K562 (cell line): ENCODE results near the gene PHC3. TPM values are rescaled to one million over a fixed set of nuclear protein-coding genes. Genes with fewer than 3 reads are reported as not detected.

Experiments used
- ARID2 ChIP-seq: fragments of 450-650 bp; IDR thresholded peaks from 2 replicates; pipeline ENCODE4 v1.6.1; 2017; ENCODE audit warnings: antibody characterized with exemption, mild to moderate bottlenecking
- CSDE1 ChIP-seq, 2 experiments: fragments of 450-650 bp; IDR thresholded peaks; 2 replicates each; pipeline ENCODE4 v1.6.1; 2016; ENCODE audit warnings: mild to moderate bottlenecking in 1 of 2
- DEAF1 ChIP-seq: fragments of 450-650 bp; formaldehyde crosslinking; IDR thresholded peaks from 2 replicates; pipeline ENCODE4 v1.4.0; 2020; ENCODE audit warnings: mild to moderate bottlenecking, moderate library complexity
- E2F1 ChIP-seq: sonication (generic); formaldehyde crosslinking; IDR thresholded peaks from 2 replicates; pipeline ENCODE4 v1.8.1; 2023; ENCODE audit warnings: mild to moderate bottlenecking, missing genetic modification reagents, moderate library complexity
- ETV1 ChIP-seq: fragments of 450-650 bp; conservative IDR thresholded peaks from 2 replicates; pipeline ENCODE4 v1.6.1; 2016; ENCODE audit warnings: missing genetic modification characterization, control low read depth, low read depth, missing compliant biosample characterization
- FOXK2 ChIP-seq, 2 experiments: fragments of 450-650 bp; IDR thresholded peaks in 1 of 2; conservative IDR thresholded peaks in 1 of 2; 2 replicates each; pipeline ENCODE4 v1.6.1; 2016; ENCODE audit warnings: low read depth in 2 of 2, mild to moderate bottlenecking in 1 of 2
- GABPB2 ChIP-seq: fragments of 250-450 bp; sonication (Bioruptor Pico); conservative IDR thresholded peaks from 2 replicates; pipeline ENCODE4 v1.5.1; 2021; ENCODE audit warnings: mild to moderate bottlenecking
- GATAD2B ChIP-seq: fragments of 450-650 bp; IDR thresholded peaks from 2 replicates; pipeline ENCODE4 v1.6.1; 2017; ENCODE audit warnings: mild to moderate bottlenecking, borderline replicate concordance
- HDAC8 ChIP-seq: fragments of 450-650 bp; IDR thresholded peaks from 2 replicates; pipeline ENCODE4 v1.6.1; 2016; ENCODE audit warnings: mild to moderate bottlenecking, missing genetic modification characterization, moderate library complexity, missing compliant biosample characterization
- MEIS2 ChIP-seq: fragments of 450-650 bp; IDR thresholded peaks from 2 replicates; pipeline ENCODE4 v1.6.1; 2014; ENCODE audit warnings: mild to moderate bottlenecking; ENCODE audit not compliant: partially characterized antibody
- MYNN ChIP-seq, 2 experiments: sonication (generic); formaldehyde crosslinking in 1 of 2; IDR thresholded peaks; 2 replicates each; pipeline versions ENCODE4 v1.5.0 to v1.6.1; 2016 to 2020; ENCODE audit warnings: antibody characterized with exemption in 1 of 2, missing genetic modification reagents in 1 of 2
- NFIC ChIP-seq: fragments of 450-650 bp; IDR thresholded peaks from 2 replicates; pipeline ENCODE4 v1.6.1; 2017; ENCODE audit warnings: mild to moderate bottlenecking, inconsistent platforms
- NONO ChIP-seq, 2 experiments: fragments of 200-400 bp in 1 of 2; fragments of 450-650 bp in 1 of 2; formaldehyde crosslinking in 1 of 2; IDR thresholded peaks; 2 replicates each; pipeline ENCODE4 v1.6.1; 2017; ENCODE audit warnings: low read depth in 2 of 2, mild to moderate bottlenecking in 2 of 2, moderate library complexity in 2 of 2, low read length in 1 of 2
- RAD21 ChIP-seq, 2 experiments: fragments of 250-450 bp in 1 of 2; fragments of 450-650 bp in 1 of 2; sonication (Bioruptor Pico) in 1 of 2; formaldehyde crosslinking in 1 of 2; IDR thresholded peaks in 1 of 2; conservative IDR thresholded peaks in 1 of 2; 2 replicates each; pipeline versions ENCODE4 v1.4.0 to v1.8.0; 2020 to 2022; ENCODE audit warnings: mild to moderate bottlenecking in 2 of 2, moderate library complexity in 1 of 2
- SFPQ ChIP-seq: fragments of 200-400 bp; formaldehyde crosslinking; IDR thresholded peaks from 2 replicates; pipeline ENCODE4 v1.6.1; 2017; ENCODE audit warnings: mild to moderate bottlenecking, low read depth, low read length, moderate library complexity
- SMARCB1 ChIP-seq: IDR thresholded peaks from 2 replicates; pipeline ENCODE4 v1.6.1; 2011; ENCODE audit warnings: improper control_type of control experiment, low read depth; ENCODE audit not compliant: insufficient read length
- TFAP4 ChIP-seq: sonication (generic); formaldehyde crosslinking; IDR thresholded peaks from 2 replicates; pipeline ENCODE4 v1.8.0; 2022; ENCODE audit warnings: missing genetic modification reagents, mild to moderate bottlenecking, moderate library complexity, borderline replicate concordance
- ZFP30 ChIP-seq: fragments of 250-450 bp; sonication (Bioruptor Pico); IDR thresholded peaks from 2 replicates; pipeline ENCODE4 v1.8.0; 2022; ENCODE audit warnings: moderate library complexity, mild to moderate bottlenecking, inconsistent platforms, borderline replicate concordance
- ZNF143 ChIP-seq: sonication (generic); formaldehyde crosslinking; IDR thresholded peaks from 2 replicates; pipeline ENCODE4 v1.9.0; 2022; ENCODE audit warnings: mild to moderate bottlenecking, missing genetic modification reagents
- ZNF224 ChIP-seq: sonication (generic); formaldehyde crosslinking; IDR thresholded peaks from 2 replicates; pipeline ENCODE4 v1.8.0; 2022; ENCODE audit warnings: mild to moderate bottlenecking, missing genetic modification reagents
- ZNF232 ChIP-seq: sonication (generic); formaldehyde crosslinking; IDR thresholded peaks from 2 replicates; pipeline ENCODE4 v1.8.0; 2022; ENCODE audit warnings: mild to moderate bottlenecking, missing genetic modification reagents
- ZNF561 ChIP-seq: fragments of 450-650 bp; formaldehyde crosslinking; conservative IDR thresholded peaks from 2 replicates; pipeline ENCODE4 v1.4.0; 2020; ENCODE audit warnings: mild to moderate bottlenecking, moderate library complexity
- polyA plus RNA-seq, 8 experiments: library from polyadenylated mRNA; depleted of rRNA in 4 of 8; stranded (reverse) in 5 of 8; unstranded in 3 of 8; fragments of >200 nt; fragmentation: Nextera tagmentation in 2 of 8; fragmentation: Illumina TruSeq in 1 of 8; extraction: Ambion mirVana in 2 of 8; extraction: Trizol in 1 of 8; gene quantifications; 2 replicates each; pipeline versions ENCODE4 v1.2.1 to v1.2.3, GENCODE V29; 2011 to 2014; ENCODE audit warnings: inconsistent platforms in 1 of 8, missing spikeins in 1 of 8
- total RNA-seq, 7 experiments: library from RNA; depleted of rRNA in 6 of 7; stranded (reverse); fragments of >200 nt in 6 of 7; fragmentation: Illumina TruSeq in 2 of 7; extraction: Trizol in 2 of 7; gene quantifications; 2 replicates each; pipeline versions ENCODE4 v1.2.1 to v1.2.3, GENCODE V29; 2011 to 2021; ENCODE audit warnings: low replicate concordance in 1 of 7

Gene PHC3
- total and polyA plus RNA-seq, 9 of the 15 experiments (the other 6 are each of a cell fraction or from before 2014, with no cell fraction given), result 3.1 to 21.6 (median 10.5) TPM

GRCh38 chr3:170154569-170155143 is 26.9 kb downstream of the PHC3 start (continued):
- TF ChIP-seq ETV1 (no peak), HDAC8 (tag) (no peak), SMARCB1 (peak; percentile 73), ZNF561 (CRISPR knock-in tag) (no peak), NONO (IDR thresholded peaks at IDR 0.05; ENCODE audit: low read depth in 2 of 2, low read length in 1 of 2) (no peak), GABPB2 (CRISPR knock-in tag) (no peak), RAD21 (CRISPR knock-in tag; conservative IDR thresholded peaks at IDR 0.05 in 1 of 2, IDR thresholded peaks at IDR 0.05 in 1 of 2) (no peak), ZFP30 (no peak), TFAP4 (CRISPR knock-in tag) (no peak), CSDE1 (IDR thresholded peaks at IDR 0.05) (no peak), SFPQ (no peak), ZNF143 (no peak), NFIC (0 out of 2 replicates have a peak, but pooled peaks have one; percentile 36), DEAF1 (no peak), FOXK2 (conservative IDR thresholded peaks at IDR 0.05 in 1 of 2, IDR thresholded peaks at IDR 0.05 in 1 of 2; ENCODE audit: low read depth in 2 of 2) (peak in 1 of 2 experiments; percentile 27; a peak in 1 of 4 replicates), ZNF232 (CRISPR knock-in tag) (no peak), MYNN (IDR thresholded peaks at IDR 0.05) (peak; percentile 48; the same call in 1 of the 2 replicates), MYNN (CRISPR knock-in tag; IDR thresholded peaks at IDR 0.05) (no peak), ZNF224 (CRISPR knock-in tag) (no peak), ARID2 (no peak), E2F1 (CRISPR knock-in tag) (no peak), MEIS2 (peak; percentile 59), GATAD2B (no peak)
